Right atrium auricular region (tissue), 2 donors: Measurements from ENCODE around the gene GOLGA6L10. TPM values are rescaled to one million over a fixed set of nuclear protein-coding genes. Genes with fewer than 3 reads are reported as not detected.
"Not testable (repeated sequence)": the region's sequence is repeated elsewhere in the genome, so short reads cannot be mapped to it uniquely, and the experiment has no call there.

Source experiments
- DNase-seq: peaks from one replicate; pipeline ENCODE4 v3.0.0-alpha.2; 2019; ENCODE audit warnings: low spot score
- H3K27ac ChIP-seq, 2 donors: fragments of 200-600 bp; sonication (generic); 1 replicate in 1 of 2; 2 replicates in 1 of 2; pipeline ENCODE4 v1.5.1; 2016 to 2019
- H3K27me3 ChIP-seq, 2 donors: fragments of 200-600 bp; sonication (generic); one replicate each; pipeline versions ENCODE4 v1.5.1 to v1.6.0; 2017 to 2019
- H3K36me3 ChIP-seq: fragments of 200-600 bp; sonication (generic); one replicate; pipeline ENCODE4 v1.5.1; 2016
- H3K4me1 ChIP-seq, 2 donors: fragments of 200-600 bp; sonication (generic); one replicate each; pipeline versions ENCODE4 v1.5.1 to v1.6.0; 2017 to 2019
- H3K4me3 ChIP-seq, 2 donors: fragments of 200-600 bp; sonication (generic); 1 replicate in 1 of 2; 2 replicates in 1 of 2; pipeline ENCODE4 v1.5.1; 2017 to 2019; ENCODE audit warnings: mild to moderate bottlenecking in 1 of 2, moderate library complexity in 1 of 2
- H3K9me3 ChIP-seq, 2 donors: fragments of 200-600 bp; sonication (generic); one replicate each; pipeline ENCODE4 v1.5.1; 2019
- total RNA-seq, 2 donors: library from RNA; depleted of rRNA; stranded (reverse); fragments of >200 nt; gene quantifications; one replicate each; pipeline ENCODE4 v1.1.0, GENCODE V29; 2016
- TF ChIP-seq, protein P1 (sequence below), 2 donors: fragments of 200-600 bp; sonication (generic); IDR thresholded peaks; one replicate each; pipeline ENCODE4 v1.5.1; 2019; ENCODE audit warnings: antibody characterized with exemption in 2 of 2

GOLGA6L10 gene
- total RNA-seq, 2 donors from 2014 or later = 0.33 to 0.35 TPM

- H3K4me1 ChIP-seq, H3K9me3 ChIP-seq, H3K4me3 ChIP-seq, H3K27me3 ChIP-seq, H3K36me3 ChIP-seq, H3K27ac ChIP-seq: not testable (repeated sequence)
- DNase-seq = peak; percentile 50
Observed at GRCh38 chr15:82326896-82327295, 22.4 kb downstream of the GOLGA6L10 start.

DNA sequence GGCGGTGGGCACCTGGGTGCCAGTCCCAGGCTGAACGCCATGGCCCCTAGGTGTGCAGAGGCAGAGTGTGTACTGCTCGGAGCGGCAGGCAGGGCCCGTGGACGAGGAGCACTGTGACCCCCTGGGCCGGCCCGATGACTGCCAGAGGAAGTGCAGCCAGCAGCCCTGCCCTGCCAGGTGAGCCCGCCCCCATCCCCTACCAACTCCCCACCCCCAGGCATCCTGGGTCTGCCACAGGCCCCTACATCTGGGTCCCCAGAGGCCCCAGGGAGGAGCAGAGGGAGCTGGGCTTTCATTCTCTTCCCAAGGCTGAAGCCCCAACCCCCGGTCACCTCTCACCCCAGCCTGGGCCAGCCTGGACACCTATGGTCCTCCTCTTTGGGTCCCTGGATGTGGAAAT is 23.6 kb downstream of the GOLGA6L10 start:
- not testable (repeated sequence) for H3K36me3 ChIP-seq, H3K4me3 ChIP-seq, H3K9me3 ChIP-seq, H3K4me1 ChIP-seq, DNase-seq, H3K27me3 ChIP-seq, H3K27ac ChIP-seq

DNA sequence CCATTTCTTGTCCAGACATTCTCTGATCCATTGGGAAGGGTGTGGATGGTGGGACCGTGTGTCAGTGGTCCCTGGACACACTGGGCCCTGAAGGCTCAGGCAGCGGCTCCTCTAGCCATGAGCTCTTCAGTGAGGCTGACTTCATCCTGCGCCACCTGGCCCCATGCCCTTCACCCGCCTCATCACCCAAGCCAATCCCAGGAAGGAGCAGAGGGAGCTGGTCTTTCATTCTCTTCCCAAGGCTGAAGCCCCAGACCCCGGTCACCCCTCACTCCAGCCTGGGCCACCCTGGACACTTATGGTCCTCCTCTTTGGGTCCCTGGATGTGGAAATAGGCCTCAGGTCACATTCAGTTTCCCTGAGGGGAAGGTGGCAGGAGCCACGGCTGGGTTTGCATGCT is 24.4 kb downstream of the GOLGA6L10 start:
- not testable (repeated sequence) for H3K27me3 ChIP-seq, H3K36me3 ChIP-seq, H3K4me1 ChIP-seq, H3K9me3 ChIP-seq, H3K27ac ChIP-seq, H3K4me3 ChIP-seq
- DNase-seq = peak; percentile 36

GRCh38 chr15:82322488-82322887 is 26.8 kb downstream of the GOLGA6L10 start:
- H3K36me3 ChIP-seq, H3K27me3 ChIP-seq, H3K4me1 ChIP-seq, H3K27ac ChIP-seq, DNase-seq, H3K4me3 ChIP-seq, H3K9me3 ChIP-seq: not testable (repeated sequence)

- H3K9me3 ChIP-seq, H3K4me1 ChIP-seq, DNase-seq, H3K4me3 ChIP-seq, H3K27ac ChIP-seq, H3K27me3 ChIP-seq, H3K36me3 ChIP-seq: not testable (repeated sequence)
Observed at GRCh38 chr15:82320861-82321260, 28.4 kb downstream of the GOLGA6L10 start.

DNA sequence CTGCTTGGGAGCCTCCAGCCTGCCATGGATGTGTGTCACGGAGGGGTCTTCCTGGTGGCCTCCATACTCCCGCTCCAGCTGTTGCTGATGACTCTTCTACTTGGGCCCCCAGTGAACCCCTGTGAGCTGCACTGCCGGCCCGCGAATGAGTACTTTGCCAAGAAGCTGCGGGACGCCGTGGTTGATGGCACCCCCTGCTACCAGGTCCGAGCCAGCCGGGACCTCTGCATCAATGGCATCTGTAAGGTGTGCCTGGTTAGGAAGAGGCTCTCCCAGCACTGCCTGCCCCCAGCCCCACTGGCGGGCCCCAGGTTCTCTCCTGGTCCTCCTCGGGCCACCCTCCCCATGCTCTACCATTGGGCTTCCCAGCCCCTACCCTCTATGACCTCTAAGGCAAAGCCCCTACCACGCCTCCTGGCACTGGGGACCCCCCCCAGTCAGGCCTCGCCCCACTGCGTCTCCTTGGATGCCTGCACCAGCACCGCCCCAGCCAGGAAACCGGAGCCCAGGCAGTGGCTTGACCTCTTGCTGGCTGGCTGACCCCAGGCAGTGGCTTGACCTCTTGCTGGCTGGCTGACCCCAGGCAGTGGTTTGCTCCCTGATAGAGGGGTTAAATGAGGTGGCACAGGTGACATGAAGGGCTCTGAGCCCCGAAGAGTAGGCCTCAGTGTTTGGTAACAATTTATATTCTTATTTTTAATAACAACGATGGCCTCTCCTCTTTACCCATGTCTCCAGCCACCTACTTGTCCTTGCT is 29.6 kb downstream of the GOLGA6L10 start:
- not testable (repeated sequence) for H3K36me3 ChIP-seq, H3K4me3 ChIP-seq, H3K9me3 ChIP-seq, H3K27ac ChIP-seq, H3K4me1 ChIP-seq, DNase-seq, H3K27me3 ChIP-seq

DNA sequence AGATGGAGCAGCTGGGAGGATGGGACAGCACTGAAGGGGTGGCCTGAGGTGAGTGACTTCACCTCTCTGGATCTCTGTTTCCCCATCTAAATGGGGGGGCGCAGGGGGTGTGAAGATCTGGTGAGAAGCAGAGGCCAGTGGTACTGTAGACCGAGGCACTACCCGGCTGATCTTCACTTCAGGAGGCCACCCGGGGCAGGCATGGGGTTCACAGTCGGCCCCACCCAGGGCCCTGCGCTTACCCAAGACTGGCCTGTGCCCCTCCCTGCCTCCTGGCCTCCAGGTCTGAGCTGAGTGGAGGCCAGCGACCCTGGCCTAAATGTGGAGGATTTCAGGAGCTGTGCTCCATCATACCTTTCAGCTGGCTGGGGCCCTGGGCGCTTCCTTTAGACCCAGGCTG is 31.0 kb downstream of the GOLGA6L10 start:
- not testable (repeated sequence) for DNase-seq, H3K9me3 ChIP-seq, H3K27me3 ChIP-seq, H3K27ac ChIP-seq, H3K4me1 ChIP-seq, H3K36me3 ChIP-seq, H3K4me3 ChIP-seq

DNA sequence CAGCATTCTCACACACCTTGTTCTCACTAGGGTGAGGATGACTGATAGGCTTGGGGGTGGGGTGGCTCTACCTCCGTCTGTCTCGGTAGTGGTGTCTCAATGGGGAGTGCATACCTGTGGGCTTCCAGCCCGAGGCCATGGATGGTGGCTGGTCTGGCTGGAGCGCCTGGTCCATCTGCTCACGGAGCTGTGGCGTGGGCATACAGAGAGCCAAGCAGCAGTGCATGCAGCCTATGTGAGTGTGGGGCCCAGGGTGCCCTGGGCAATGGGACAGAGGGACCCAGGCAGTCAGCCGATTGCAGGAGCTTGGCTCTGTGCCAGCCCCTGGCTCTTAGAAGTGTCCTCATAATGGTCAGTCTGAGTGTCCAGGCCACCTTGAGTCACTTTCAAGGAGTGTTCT is 31.8 kb downstream of the GOLGA6L10 start:
- H3K36me3 ChIP-seq, H3K4me3 ChIP-seq, H3K27ac ChIP-seq, H3K27me3 ChIP-seq, H3K4me1 ChIP-seq, H3K9me3 ChIP-seq, DNase-seq: not testable (repeated sequence)

- TF ChIP-seq, protein P1, sequence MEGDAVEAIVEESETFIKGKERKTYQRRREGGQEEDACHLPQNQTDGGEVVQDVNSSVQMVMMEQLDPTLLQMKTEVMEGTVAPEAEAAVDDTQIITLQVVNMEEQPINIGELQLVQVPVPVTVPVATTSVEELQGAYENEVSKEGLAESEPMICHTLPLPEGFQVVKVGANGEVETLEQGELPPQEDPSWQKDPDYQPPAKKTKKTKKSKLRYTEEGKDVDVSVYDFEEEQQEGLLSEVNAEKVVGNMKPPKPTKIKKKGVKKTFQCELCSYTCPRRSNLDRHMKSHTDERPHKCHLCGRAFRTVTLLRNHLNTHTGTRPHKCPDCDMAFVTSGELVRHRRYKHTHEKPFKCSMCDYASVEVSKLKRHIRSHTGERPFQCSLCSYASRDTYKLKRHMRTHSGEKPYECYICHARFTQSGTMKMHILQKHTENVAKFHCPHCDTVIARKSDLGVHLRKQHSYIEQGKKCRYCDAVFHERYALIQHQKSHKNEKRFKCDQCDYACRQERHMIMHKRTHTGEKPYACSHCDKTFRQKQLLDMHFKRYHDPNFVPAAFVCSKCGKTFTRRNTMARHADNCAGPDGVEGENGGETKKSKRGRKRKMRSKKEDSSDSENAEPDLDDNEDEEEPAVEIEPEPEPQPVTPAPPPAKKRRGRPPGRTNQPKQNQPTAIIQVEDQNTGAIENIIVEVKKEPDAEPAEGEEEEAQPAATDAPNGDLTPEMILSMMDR (IDR thresholded peaks at IDR 0.05) = no peak
- H3K9me3 ChIP-seq = no peaks in the 10 kb centered on the region
- no peak overlapping the region for H3K27ac ChIP-seq
- H3K27me3 ChIP-seq = no peaks in the 10 kb centered on the region
- no peak for DNase-seq
- H3K36me3 ChIP-seq = no peaks in the 10 kb centered on the region
- no peaks in the 10 kb centered on the region for H3K4me1 ChIP-seq
- no peak overlapping the region for H3K4me3 ChIP-seq
Observed at GRCh38 chr15:82317091-82317489, 32.2 kb downstream of the GOLGA6L10 start.

GRCh38 chr15:82316247-82317090 is 32.8 kb downstream of the GOLGA6L10 start:
- not testable (repeated sequence) for H3K4me1 ChIP-seq, H3K4me3 ChIP-seq, H3K36me3 ChIP-seq, H3K9me3 ChIP-seq, H3K27me3 ChIP-seq, H3K27ac ChIP-seq, DNase-seq
